Prostate gland (tissue), 2 donors: Measurements from ENCODE around the gene LARP7.

Experiments
- CTCF ChIP-seq, 4 experiments: fragments of 200-600 bp in 2 of 4; fragments of 450-650 bp in 2 of 4; sonication (generic) in 2 of 4; IDR thresholded peaks; 1 replicate in 3 of 4; 2 replicates in 1 of 4; pipeline ENCODE4 v1.5.1; 2016 to 2019; ENCODE audit warnings: antibody characterized with exemption in 4 of 4, mild to moderate bottlenecking in 2 of 4, moderate library complexity in 2 of 4
- POLR2AphosphoS5 ChIP-seq: sonication (generic); formaldehyde crosslinking; IDR thresholded peaks from one replicate; pipeline ENCODE4 v1.6.1; 2017; ENCODE audit warnings: antibody characterized with exemption

DNA sequence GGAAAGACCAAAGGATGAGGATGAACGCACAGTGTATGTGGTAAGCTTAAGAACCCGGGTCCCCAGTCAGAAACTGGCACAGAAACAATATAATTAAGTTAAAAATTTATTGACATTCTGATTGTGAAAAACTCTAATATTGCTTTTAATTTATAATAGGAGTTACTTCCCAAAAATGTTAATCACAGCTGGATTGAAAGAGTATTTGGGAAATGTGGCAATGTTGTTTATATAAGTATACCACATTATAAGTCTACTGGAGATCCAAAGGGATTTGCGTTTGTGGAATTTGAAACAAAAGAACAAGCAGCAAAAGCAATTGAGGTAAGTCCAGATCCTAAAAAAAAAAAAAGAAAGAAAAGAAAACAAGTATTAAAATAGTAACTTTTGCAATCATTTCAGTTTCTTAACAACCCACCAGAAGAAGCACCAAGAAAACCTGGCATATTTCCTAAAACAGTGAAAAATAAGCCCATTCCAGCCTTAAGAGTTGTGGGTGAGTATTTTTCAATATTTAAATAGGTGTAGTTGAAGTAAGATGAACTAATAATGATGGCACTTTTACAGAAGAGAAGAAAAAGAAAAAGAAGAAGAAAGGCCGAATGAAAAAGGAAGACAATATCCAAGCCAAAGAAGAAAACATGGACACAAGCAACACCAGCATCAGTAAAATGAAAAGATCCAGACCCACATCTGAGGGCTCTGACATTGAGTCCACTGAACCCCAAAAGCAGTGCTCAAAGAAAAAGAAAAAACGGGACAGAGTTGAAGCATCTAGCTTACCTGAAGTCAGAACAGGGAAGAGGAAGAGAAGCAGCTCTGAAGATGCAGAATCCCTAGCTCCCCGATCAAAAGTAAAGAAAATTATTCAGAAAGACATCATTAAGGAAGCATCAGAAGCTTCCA lies 9.9 kb downstream of the LARP7 start:
- no peak for TF ChIP-seq POLR2AphosphoS5
- no peak for TF ChIP-seq CTCF (IDR thresholded peaks at IDR 0.05)
